ENCODE results near the gene LDLRAD3.
"Not testable (repeated sequence)": the region's sequence is repeated elsewhere in the genome, so short reads cannot be mapped to it uniquely, and the experiment has no call there.

The LDLRAD3 gene

DNA sequence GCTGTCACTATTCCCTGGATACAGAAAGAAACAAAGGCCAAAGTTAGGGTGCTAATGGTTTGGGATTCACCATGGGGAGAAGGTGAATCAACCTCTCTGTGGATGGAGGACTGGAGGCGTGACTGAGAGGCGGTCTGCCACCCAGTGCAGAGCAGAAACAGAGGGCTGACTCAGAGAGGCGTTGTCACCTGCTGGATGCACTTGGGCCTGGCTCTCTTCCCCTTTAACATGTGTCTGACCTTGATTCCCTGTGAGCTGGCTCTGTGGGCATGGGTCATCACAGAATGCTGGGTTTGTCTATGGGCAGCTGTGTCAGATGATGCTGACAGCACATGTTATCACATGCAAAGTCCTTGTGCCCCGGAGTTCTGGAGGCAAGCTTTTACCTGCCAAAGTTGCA is 75.9 kb downstream of the LDLRAD3 start:
- no peak for DNase-seq (ENCODE audit: low read depth)

- DNase-seq (ENCODE audit: low read depth), result no peak
Observed at GRCh38 chr11:36022882-36023281, 79.0 kb downstream of the LDLRAD3 start.

GRCh38 chr11:36023922-36024321 is 80.1 kb downstream of the LDLRAD3 start:
- no peak for DNase-seq (ENCODE audit: low read depth)

GRCh38 chr11:36024716-36025115 is 80.9 kb downstream of the LDLRAD3 start:
- DNase-seq (ENCODE audit: low read depth), result no peak

GRCh38 chr11:36026315-36026968 is 82.6 kb downstream of the LDLRAD3 start:
- DNase-seq (ENCODE audit: low read depth), result no peak

DNA sequence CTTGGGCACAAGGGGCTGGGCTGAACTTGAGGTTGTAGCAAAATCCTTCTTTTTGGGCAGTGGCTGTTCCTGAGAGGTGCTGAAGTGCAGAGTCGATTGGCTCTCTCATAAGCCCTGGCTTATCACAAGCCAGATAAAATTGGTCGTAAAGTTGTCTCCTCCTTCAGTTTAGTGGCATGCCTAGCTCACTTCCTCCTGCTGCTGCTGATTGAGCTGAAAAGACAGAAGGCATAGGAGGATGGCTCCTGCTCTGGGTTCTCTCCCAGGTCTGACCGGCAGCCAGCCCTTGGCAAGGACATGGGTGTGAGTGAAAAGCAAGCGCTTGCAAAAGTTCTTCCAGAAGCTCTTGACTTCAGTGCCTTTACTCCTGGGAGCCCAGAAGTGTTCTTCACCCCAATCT is 83.9 kb downstream of the LDLRAD3 start:
- DNase-seq (ENCODE audit: low read depth), result no peak

- DNase-seq (ENCODE audit: low read depth), result no peak
Observed at GRCh38 chr11:36029616-36030015, 85.8 kb downstream of the LDLRAD3 start.

DNA sequence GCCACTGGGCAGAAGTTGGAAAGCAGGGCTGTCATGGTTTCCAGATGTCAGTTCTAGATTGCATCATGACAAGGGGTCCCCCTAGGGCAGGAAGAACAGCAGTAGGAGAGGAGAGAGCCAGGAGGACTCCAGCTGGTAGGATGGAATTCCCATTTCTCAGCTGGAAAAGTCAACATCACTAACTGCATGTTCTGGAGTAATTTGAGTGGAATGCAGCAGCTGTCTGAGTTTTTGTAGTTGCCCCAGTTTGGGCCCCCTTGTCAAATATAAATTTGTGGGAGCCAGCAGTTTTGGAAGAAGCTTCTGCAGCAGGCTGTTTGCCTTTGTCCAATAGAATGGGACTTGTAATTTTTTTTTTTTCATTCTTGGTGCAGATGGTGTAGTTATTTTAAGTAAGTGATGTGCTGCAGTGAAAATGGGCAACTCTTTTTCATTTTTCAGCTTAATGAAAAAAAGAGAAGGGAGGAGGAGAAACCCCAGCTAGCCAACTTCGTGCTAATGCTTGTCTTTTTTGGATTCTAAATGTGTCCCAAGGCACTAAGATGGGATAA is 86.9 kb downstream of the LDLRAD3 start:
- no peak for DNase-seq (ENCODE audit: low read depth)

- DNase-seq (ENCODE audit: low read depth), result no peak
Observed at GRCh38 chr11:36033082-36033751, 89.4 kb downstream of the LDLRAD3 start.

GRCh38 chr11:36033936-36034335 is 90.1 kb downstream of the LDLRAD3 start:
- no peak for DNase-seq (ENCODE audit: low read depth)

GRCh38 chr11:36034551-36035331 is 90.9 kb downstream of the LDLRAD3 start:
- DNase-seq (ENCODE audit: low read depth), result no peak

DNA sequence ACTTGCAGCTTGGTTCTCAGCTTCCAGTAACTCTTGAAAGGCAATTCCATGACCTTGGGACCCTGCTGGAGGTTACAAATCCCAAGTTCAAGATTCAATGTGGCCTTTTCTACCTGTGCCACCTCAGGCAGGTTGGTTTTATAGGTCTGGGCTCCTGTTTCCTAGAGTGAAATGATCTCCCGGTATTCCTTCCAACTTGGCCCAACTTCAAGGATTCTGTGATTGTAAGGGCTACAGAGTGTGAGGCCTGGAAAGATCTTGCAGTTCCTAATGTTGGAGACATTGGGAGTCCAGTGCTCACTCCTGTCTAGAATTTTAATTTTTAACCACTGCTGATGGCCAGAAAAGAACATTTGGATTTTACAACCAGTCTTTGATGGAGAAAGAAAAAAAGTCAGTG is 91.6 kb downstream of the LDLRAD3 start:
- DNase-seq (ENCODE audit: low read depth), result no peak

- DNase-seq (ENCODE audit: low read depth), result no peak
Observed at GRCh38 chr11:36035999-36036398, 92.1 kb downstream of the LDLRAD3 start.

GRCh38 chr11:36037031-36037430 is 93.2 kb downstream of the LDLRAD3 start:
- no peak for DNase-seq (ENCODE audit: low read depth)

GRCh38 chr11:36038541-36038940 is 94.7 kb downstream of the LDLRAD3 start:
- no peak for DNase-seq (ENCODE audit: low read depth)

DNA sequence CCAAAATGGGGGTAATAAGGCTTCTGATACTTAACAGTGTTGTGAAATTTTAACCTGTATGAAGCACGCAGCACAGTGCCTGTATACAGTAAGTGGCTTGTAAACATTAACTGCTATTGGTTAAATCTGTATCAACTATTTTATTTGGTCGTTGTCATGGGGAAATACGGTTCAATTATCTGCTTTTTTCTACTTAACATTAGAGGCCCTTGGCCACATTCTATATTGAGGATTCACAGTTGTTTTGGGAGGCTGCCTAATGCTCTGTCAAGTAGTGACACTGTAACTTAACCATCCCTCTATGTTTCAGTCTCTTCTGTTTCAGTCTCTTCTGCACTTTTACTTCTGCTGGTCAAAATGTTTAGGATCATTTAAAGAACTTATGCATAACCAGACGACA is 95.6 kb downstream of the LDLRAD3 start:
- no peak for DNase-seq (ENCODE audit: low read depth)

DNA sequence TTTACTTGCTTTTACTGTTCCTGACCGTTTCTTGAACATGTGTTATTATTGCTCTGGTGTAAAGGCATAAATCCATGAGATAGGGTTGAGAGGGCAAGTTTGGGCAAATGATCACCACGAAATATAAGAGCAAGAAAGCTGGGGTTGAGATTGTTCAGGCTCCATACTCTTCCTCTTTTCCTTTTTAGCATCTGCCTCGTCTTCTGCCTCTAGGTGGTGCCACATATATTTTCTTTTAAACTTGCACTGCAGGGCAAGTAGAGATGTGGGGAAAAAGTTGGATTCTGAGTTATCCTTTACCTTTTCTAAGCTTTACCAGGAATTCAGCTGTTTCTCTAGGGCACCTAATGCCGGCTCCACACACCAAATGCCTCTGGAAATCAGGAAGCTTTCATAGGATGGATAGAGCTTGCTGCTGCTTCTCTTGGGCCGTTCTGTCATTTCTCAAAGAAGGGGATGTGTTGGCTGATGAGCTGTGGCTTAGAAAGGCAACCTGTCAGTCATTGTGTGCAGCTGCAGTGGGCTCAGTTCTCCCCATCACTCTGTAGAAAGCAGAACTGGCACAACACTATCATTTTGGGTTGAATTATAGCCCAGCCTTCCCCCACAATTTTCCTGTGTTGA is 98.2 kb downstream of the LDLRAD3 start:
- DNase-seq (ENCODE audit: low read depth), result no peak

DNA sequence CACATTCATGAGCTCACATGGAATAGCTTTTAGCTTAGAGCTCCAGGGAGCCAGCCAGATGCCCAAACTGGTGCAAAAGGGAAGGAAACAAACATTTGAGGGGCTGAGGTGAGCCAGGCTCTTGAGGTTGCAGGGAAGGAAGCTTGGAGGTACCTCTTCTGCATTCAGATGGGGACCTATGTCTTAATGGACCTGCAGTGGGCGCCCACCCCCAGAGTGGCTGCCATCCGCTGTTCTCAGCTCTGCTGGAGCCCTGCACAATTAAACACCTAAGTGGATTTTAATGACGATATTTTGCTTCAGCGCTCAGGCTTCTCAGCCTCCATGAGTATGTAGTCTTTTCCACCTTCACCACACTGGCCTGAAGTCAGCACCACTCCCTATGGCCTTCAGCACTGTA is 100.8 kb downstream of the LDLRAD3 start:
- no peak for DNase-seq (ENCODE audit: low read depth)

DNA sequence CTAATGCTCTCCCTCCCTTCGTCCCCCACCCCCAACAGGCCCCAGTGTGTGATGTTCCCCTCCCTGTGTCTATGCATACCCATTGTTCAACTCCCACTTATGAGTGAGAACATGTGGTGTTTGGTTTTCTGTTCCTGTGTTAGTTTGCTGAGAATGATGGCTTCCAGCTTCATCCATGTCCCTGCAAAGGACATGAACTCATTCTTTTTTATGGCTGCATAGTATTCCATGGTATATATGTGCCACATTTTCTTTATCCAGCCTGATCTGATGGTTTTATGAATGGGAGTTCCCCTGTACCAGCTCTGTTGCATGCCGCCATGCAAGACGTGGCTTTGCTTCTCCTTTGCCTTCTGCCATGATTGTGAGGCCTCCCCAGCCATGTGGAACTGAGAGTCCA is 102.1 kb downstream of the LDLRAD3 start:
- DNase-seq (ENCODE audit: low read depth), result not testable (repeated sequence)

DNA sequence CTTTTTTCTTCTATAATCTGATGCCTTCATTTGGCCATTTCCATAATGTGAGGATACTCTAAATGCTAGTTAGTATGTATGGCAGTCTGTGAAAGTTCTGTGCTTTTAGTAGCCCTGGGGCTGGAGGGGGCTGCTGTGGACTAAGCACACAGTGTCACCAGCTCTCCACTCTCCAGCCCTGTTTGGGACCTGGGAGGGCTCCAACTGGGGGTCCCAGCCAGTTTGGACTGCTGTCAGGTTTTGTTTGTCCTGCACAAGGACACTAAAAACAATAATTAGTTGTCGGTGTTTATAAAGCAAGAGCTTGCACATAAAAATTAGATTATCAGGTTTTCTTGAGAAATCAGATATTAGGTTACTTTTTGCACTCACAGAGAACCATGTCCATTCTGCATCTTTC is 103.1 kb downstream of the LDLRAD3 start:
- DNase-seq (ENCODE audit: low read depth), result no peak

DNA sequence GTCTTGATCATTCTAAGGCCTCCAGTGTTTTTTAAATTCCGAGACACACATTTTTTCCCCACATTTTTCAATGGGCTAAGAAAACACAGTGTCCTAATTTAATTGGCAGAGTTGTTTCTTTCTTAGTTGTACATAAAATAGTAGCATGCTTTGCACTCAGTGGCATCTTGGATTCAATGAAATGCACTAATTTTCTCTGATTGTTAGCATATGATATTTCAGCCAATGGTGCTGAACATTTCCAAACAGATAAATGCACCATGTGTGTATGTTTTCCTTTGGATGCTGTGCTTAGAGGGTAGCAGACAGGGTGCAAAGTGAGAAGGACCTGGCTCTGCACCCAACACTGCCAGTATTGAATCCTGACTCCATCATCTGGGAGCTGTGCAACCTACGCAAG is 103.5 kb downstream of the LDLRAD3 start:
- no peak for DNase-seq (ENCODE audit: low read depth)

DNA sequence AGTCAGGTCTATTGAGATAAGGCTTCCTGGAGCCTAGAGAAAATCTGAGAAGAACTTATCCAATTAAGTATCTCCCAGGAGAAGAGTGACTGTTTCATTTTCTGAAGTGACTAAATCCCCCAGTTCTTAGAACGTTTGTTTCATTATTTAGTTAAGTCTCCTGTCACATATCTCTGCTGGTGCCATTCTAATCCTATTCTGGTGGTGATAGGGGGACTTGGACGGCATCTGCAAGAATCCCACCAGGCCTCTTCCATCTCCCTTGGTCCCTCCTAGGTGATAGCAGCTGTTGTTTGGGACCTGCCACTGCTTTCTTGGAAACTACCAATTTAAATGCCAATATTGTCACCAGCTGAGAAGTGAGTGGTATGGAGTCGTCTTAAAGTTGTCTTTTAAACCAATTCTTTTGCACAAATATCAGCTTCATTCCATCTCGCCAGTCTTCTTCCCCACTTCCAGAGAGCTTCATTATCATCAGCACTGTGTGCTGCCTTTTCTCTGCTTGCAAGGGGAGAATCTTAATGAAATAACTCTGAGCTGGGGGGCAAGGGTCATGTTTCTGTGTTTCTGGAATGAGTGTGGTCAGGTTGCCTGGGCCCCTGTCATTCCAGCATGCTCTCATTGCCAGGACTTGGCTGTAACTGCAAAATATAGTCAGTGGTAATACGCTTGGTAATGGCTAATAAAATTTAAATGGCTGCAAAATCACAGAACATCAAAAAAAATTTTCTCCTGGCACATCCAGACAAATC is 104.8 kb downstream of the LDLRAD3 start:
- DNase-seq (ENCODE audit: low read depth), result no peak

Data from activated T-cell treated with anti-CD3 and anti-CD28 coated beads for 48 hours (primary cell).